Germinal center (tissue), 1 donor: ENCODE data around the gene CRYBG2.
"Not testable (repeated sequence)": the region's sequence is repeated elsewhere in the genome, so short reads cannot be mapped to it uniquely, and the experiment has no call there.

Experiments
- DNase-seq: peaks from one replicate; pipeline ENCODE4 v3.0.0; 2012; ENCODE audit warnings: mixed read lengths, low spot score

Gene CRYBG2

GRCh38 chr1:26295194-26296138, 58.5 kb downstream of the CRYBG2 start:
- no peak for DNase-seq

DNA sequence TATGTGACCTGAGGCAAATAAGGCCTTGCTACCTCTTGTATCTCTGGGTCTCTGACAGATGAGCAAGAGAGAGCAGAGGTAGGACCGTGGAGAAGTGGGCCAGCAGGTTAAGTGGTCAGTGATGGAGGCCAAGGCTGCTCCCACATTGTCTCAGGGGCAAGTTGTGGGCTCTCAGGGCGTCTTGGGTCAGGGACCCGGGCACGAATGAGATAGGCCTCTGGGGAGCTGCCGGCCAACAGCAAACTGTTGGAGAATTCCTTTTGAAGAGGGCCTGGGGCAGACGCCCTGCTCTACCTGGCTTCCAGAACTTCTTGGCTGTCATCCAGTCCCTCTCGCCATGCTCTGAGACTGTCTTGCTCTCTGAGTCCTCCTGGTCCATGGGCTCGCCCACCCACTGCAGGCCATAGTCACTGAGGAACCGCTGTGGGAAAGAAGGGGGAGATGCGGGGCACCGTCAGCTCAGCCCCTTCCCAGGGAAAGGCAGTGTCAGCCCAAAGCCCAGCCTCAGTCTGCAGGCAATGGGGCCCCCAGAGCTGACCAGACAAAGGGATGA, 59.9 kb downstream of the CRYBG2 start:
- DNase-seq, result no peak

DNA sequence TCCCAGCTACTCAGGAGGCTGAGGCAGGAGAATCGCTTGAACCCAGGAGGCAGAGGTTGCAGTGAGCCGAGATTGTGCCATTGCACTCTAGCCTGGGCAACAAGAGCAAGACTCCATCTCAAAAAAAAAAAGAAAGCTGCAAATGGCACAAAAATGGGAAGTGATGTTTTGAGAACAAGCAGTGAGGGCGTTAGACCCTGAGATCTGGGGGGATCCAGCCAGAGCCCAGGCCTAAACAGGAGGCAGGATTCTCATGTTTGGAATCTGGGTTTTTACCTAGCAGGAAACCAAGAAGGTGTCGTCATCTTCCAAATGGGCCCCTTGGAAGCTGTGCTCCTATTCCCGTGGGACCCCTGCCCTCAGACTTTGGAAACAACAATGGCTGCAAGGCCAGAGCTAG, 61.2 kb downstream of the CRYBG2 start:
- not testable (repeated sequence) for DNase-seq

DNA sequence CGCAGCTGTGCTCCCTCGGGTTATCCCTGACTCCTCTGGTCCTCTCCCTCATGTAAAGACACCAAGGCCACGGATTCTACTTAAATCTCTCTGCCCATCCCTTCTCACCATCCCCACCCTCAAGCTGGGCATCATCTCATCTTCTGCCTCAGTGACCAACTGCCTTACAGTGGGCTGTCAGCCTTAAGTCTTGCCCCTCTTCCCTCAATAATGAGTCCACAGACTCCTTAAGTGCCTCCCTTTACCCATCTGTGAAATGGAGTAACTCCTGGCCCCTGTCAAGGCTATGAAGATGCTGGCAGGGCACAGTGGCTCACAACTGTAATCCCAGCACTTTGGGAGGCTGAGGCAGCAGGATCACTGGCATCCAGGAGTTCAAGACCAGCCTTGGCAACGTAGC, 62.0 kb downstream of the CRYBG2 start:
- DNase-seq, result no peak

DNA sequence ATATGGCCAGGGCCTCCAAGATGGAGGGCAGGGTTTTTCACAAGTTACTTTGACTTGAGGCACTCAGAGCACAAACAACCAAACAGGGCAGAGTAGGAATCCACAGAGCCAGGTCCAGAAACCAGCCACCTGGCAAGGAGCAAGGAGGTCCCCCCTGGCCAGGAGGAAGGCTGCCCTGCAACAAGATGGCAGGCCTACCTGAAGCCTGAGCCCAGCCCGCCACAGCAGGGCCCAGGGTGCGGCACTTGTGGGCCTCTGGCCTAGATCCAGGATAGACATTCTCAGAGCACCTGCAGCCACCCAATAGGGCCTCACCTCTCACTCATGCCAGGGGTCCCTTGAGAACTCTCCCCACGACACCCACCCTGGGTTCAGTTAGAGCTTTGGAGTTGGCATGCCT, 62.5 kb downstream of the CRYBG2 start:
- DNase-seq, result no peak

DNA sequence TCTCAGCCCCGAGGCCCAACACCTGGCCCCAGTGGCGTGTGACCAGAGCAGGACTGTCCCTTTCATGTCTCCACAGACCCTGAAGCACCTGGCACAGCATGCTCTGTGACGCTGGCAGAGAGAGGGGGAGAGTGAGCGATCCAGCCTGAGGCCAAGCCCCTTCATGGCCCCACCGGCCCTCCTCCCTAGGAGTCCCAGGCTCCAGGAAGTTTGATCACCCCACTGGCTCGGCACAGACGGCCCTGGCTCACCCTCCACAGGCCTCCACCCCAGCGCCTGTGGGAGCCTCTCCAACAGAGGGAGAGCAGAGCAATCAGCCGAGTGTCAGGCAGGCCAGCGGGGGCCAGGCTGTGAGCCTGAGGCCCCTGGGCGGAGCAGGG, 63.1 kb downstream of the CRYBG2 start:
- DNase-seq, result no peak

GRCh38 chr1:26290122-26290881, 63.6 kb downstream of the CRYBG2 start:
- peak; percentile 33 for DNase-seq

DNA sequence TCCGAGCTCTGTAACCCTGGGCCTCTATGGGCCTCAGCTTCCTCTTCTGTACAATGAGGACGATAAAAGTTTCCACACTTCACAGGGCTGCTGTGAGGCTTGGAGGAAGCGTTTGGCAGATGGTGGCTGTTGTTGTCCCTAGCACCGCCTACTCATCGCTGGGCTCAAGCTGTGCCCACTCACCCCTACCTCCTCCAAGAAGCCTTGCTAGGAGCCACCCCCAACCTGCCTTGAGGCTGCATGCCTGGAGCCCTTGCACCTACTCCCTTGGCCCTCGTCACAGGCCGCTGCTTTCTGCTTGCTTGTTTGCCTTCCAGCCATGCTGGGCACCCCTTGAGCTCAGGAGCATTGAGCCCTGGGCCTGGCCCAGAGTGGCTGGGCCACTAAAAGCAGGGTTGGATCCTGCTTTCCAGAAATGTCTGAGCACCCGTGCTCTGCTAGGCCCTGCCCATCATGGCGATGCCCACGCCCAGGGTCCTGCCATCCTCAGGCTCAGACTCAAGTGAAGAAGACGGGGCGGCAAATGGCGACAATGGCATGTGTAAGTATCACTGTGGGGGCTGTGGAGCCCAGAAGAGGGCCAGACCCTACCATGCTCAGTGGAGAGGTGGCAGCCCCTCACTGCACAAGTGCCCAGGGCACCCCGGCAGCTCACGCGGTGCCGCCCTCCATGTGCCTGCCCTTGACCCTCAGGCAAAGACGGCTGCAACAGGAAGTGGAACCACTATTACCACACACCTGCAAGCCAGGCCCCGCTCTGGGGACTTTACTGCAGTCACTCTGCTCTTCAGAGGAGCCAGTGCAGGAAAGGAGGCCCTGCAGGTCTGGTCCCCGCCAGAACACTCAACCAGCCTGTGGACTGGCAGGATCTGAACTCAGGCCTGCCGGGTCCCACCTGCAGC, 64.5 kb downstream of the CRYBG2 start:
- DNase-seq, result peak; percentile 90

- peak; percentile 64 for DNase-seq
These were observed 65.5 kb downstream of the CRYBG2 start for GRCh38 chr1:26288311-26288941.

DNA sequence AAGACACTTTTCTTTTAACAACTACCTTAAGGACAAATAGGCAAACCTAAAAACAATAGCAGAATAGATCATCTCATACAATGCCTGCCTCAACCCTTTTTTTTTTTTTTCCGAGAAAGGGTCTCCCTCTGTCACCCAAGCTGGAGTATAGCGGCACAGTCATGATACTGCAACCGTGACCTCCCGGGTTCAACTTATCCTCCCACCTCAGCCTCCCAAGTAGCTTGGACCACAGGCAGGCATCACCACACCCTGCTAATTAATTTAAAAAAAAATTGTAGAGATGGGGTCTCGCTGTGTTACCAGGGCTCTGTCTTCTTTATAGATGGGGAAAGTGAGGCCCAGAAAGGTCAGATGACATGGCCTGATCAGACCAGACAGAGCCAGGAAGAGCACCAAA, 66.1 kb downstream of the CRYBG2 start:
- DNase-seq, result no peak

- DNase-seq, result peak; percentile 72
These were observed 66.8 kb downstream of the CRYBG2 start for GRCh38 chr1:26287033-26287711.

GRCh38 chr1:26286064-26286416, 67.9 kb downstream of the CRYBG2 start:
- DNase-seq, result no peak

GRCh38 chr1:26285366-26286063, 68.4 kb downstream of the CRYBG2 start:
- DNase-seq, result peak; percentile 42

DNA sequence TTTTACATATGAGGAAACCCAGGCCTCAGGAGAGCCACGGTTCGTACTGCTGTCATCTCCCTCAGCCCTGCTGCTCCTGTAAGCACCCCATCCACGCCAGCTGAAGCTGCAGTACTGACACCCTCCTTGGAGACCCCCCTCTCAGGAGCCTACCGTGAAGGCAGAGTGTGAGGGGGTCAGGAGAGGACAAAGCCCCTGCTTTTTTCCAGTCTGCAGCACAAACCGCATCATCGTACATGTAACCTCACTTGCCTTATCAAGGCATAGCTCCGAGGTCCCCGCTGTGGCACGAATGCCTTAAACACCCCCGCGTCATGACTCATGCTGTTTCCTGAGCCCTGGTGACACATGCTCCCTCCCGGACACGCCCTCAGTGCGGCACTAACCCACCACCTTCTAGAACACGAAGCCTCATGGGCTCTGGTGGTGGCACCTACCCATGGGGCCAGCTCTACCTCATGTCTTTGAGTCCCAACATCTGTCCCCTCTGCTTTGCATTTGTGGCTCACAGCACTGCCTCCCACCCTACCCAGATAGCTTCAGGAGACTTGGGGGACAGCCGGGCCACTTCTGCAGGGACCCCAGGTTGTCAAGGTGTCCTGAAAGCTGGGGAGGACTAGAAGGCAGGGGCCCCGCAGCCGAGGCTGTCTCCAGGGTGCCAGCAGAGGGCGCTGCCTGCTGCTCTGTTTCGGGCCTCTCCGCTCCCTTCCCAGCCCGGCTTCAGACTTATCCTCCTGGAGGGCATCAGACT, 69.2 kb downstream of the CRYBG2 start:
- peak; percentile 76 for DNase-seq

DNA sequence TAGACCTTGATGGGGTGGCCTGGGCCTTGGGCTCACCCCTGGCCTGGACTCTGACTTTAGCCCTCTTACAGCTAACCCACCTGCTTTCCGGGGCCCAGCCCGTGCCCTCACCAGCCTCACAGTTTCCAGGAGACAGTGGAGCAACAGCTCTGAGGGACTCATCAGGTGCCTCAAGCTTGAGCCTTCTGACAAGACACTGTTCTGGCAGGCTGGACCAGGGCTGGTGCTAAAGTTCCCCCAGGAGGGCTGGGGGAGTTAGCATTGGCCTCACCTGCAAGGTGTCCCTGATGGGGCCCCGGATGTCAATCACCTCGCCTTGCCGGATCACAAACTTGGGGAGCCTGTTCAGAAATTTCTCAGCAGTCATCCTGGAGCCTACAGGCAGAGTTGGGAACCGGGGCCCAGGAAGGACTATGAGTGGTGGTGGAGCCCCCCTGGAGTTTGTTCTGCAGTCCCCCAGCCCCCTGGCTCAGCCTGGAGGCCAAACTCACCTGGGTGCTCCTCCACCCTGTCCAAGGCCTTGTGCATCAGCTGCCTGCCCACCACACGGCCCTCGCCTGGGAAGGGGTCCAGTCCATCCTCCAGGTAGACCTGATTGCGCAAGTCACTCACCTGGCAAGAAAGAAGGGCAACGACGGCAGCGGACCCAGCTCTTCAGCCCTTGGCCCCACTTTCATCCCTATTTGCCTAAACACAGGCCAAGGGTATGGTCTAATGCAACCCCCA, 69.9 kb downstream of the CRYBG2 start:
- DNase-seq, result no peak

GRCh38 chr1:26283279-26283853, 70.6 kb downstream of the CRYBG2 start:
- no peak for DNase-seq

GRCh38 chr1:26282401-26282918, 71.5 kb downstream of the CRYBG2 start:
- DNase-seq, result no peak

DNA sequence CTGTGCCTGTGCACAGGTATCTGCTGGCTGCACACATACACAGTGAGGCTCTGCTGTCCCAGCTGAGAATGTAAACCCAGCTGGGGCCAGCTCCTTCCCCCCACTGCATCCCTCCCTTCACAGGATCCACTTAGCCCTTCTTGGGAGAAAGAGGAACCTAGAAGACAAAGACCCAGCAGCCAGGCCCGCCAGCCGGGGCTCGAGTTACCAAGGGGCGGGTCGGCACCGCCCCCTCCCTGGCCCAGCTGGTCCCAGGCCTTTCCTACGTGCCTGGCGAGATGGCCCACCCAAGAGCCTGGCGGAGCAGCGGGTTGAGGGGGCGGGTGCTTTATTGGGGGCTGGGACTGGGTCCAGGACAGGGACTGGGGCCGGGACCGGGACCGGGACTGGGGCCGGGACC, 72.0 kb downstream of the CRYBG2 start:
- DNase-seq, result no peak
